HepG2 (cell line): ENCODE measurements around the gene ZFP36. TPM values are rescaled to one million over a fixed set of nuclear protein-coding genes. Genes with fewer than 3 reads are reported as not detected.

Source experiments
- ATF3 ChIP-seq: sonication (generic); formaldehyde crosslinking; IDR thresholded peaks from 2 replicates; pipeline ENCODE4 v1.4.0; 2020; ENCODE audit warnings: missing genetic modification reagents
- CHCHD3 ChIP-seq: sonication (generic); formaldehyde crosslinking; IDR thresholded peaks from 2 replicates; pipeline ENCODE4 v1.8.0; 2022; ENCODE audit warnings: mild to moderate bottlenecking, missing genetic modification reagents, moderate library complexity
- FOXA1 ChIP-seq, 2 experiments: fragments of 450-650 bp in 1 of 2; sonication (generic) in 1 of 2; formaldehyde crosslinking in 1 of 2; IDR thresholded peaks; 2 replicates each; pipeline versions ENCODE4 v1.4.0 to v1.6.1; 2016 to 2020; ENCODE audit warnings: missing genetic modification reagents in 1 of 2
- GTF3A ChIP-seq: sonication (generic); formaldehyde crosslinking; conservative IDR thresholded peaks from 2 replicates; pipeline ENCODE4 v1.4.0; 2020; ENCODE audit warnings: mild to moderate bottlenecking, missing genetic modification reagents
- HNRNPK ChIP-seq: fragments of 200-400 bp; formaldehyde crosslinking; IDR thresholded peaks from 2 replicates; pipeline ENCODE4 v1.6.1; 2018; ENCODE audit warnings: low read length, low read depth, moderate library complexity, mild to moderate bottlenecking; ENCODE audit not compliant: poor library complexity, severe bottlenecking
- HOXA3 ChIP-seq: sonication (generic); formaldehyde crosslinking; IDR thresholded peaks from 2 replicates; pipeline ENCODE4 v1.5.0; 2020; ENCODE audit warnings: missing genetic modification reagents
- NFKBIZ ChIP-seq: IDR thresholded peaks from 2 replicates; pipeline ENCODE4 v1.6.1; 2018; ENCODE audit warnings: missing genetic modification reagents, missing compliant biosample characterization
- REST ChIP-seq, 2 experiments: IDR thresholded peaks; 2 replicates each; pipeline ENCODE4 v1.6.1; 2011 to 2012; ENCODE audit warnings: low read length in 2 of 2, borderline replicate concordance in 1 of 2, low read depth in 1 of 2, mild to moderate bottlenecking in 1 of 2, moderate library complexity in 1 of 2
- XRCC5 ChIP-seq: fragments of 200-400 bp; formaldehyde crosslinking; optimal IDR thresholded peaks from 2 replicates; pipeline ENCODE3; 2017; ENCODE audit warnings: mild to moderate bottlenecking, low read length
- YEATS4 ChIP-seq: sonication (generic); formaldehyde crosslinking; IDR thresholded peaks from 2 replicates; pipeline ENCODE4 v1.4.0; 2020; ENCODE audit warnings: missing genetic modification reagents, borderline replicate concordance
- ZBTB43 ChIP-seq: sonication (generic); formaldehyde crosslinking; conservative IDR thresholded peaks from 2 replicates; pipeline ENCODE4 v1.4.0; 2020; ENCODE audit warnings: missing genetic modification reagents
- ZBTB7A ChIP-seq: sonication (generic); formaldehyde crosslinking; IDR thresholded peaks from 2 replicates; pipeline ENCODE4 v1.8.0; 2022; ENCODE audit warnings: mild to moderate bottlenecking, missing genetic modification reagents
- ZHX1 ChIP-seq: sonication (generic); formaldehyde crosslinking; IDR thresholded peaks from 2 replicates; pipeline ENCODE4 v1.8.1; 2022; ENCODE audit warnings: low read depth, mild to moderate bottlenecking, missing genetic modification reagents
- ZNF160 ChIP-seq: sonication (generic); formaldehyde crosslinking; IDR thresholded peaks from 2 replicates; pipeline ENCODE4 v1.8.0; 2022; ENCODE audit warnings: mild to moderate bottlenecking, inconsistent platforms, missing genetic modification reagents
- ZNF326 ChIP-seq: sonication (generic); formaldehyde crosslinking; IDR thresholded peaks from 2 replicates; pipeline ENCODE4 v1.4.0; 2020; ENCODE audit warnings: missing genetic modification reagents, borderline replicate concordance
- ZNF543 ChIP-seq: sonication (generic); formaldehyde crosslinking; IDR thresholded peaks from 2 replicates; pipeline ENCODE4 v1.4.0; 2020; ENCODE audit warnings: mild to moderate bottlenecking, missing genetic modification reagents
- ZNF768 ChIP-seq: sonication (generic); formaldehyde crosslinking; IDR thresholded peaks from 2 replicates; pipeline ENCODE4 v1.4.0; 2020; ENCODE audit warnings: missing genetic modification reagents
- ZNF773 ChIP-seq: sonication (generic); formaldehyde crosslinking; IDR thresholded peaks from 2 replicates; pipeline ENCODE4 v1.4.0; 2020; ENCODE audit warnings: missing genetic modification reagents, borderline replicate concordance
- ZSCAN22 ChIP-seq: sonication (generic); formaldehyde crosslinking; IDR thresholded peaks from 2 replicates; pipeline ENCODE4 v1.4.0; 2020; ENCODE audit warnings: mild to moderate bottlenecking, missing genetic modification reagents
- polyA plus RNA-seq, 8 experiments: library from polyadenylated mRNA; depleted of rRNA in 3 of 8; stranded (reverse) in 7 of 8; unstranded in 1 of 8; fragments of >200 nt; fragmentation: Illumina TruSeq in 4 of 8; extraction: Trizol in 4 of 8; gene quantifications; 2 replicates each; pipeline versions ENCODE4 v1.2.1 to v1.2.3, GENCODE V29; 2011 to 2016; ENCODE audit warnings: low read depth in 4 of 8, missing spikeins in 1 of 8, mixed read lengths in 1 of 8; ENCODE audit not compliant: insufficient read depth in 1 of 8
- total RNA-seq, 5 experiments: library from RNA; depleted of rRNA; stranded (reverse); fragments of >200 nt; fragmentation: Illumina TruSeq; extraction: Trizol; gene quantifications; 2 replicates each; pipeline ENCODE4 v1.2.3, GENCODE V29; 2016; ENCODE audit warnings: low read depth in 1 of 5

ZFP36 gene
- total and polyA plus RNA-seq, 2 of the 13 experiments (the other 11 are each of a cell fraction or from before 2014, with no cell fraction given), result 1.4 to 1.7 TPM

- TF ChIP-seq ZBTB43, result peak; percentile 58; the same call in 1 of the 2 replicates
- TF ChIP-seq ZNF160 (CRISPR knock-in tag), result 0 out of 2 replicates have a peak, but pooled peaks have one; percentile 7
- TF ChIP-seq ZHX1, result peak; percentile 29; the same call in 1 of the 2 replicates
- no peak for TF ChIP-seq FOXA1 (IDR thresholded peaks at IDR 0.05)
- peak; percentile 67 for TF ChIP-seq FOXA1 (CRISPR knock-in tag; IDR thresholded peaks at IDR 0.05)
- peak; percentile 10; the same call in 1 of the 2 replicates for TF ChIP-seq ZNF768
- TF ChIP-seq NFKBIZ, result no peak
- TF ChIP-seq XRCC5, result peak; percentile 5
- TF ChIP-seq ZNF326, result 0 out of 2 replicates have a peak, but pooled peaks have one; percentile 54
- TF ChIP-seq HOXA3 (CRISPR knock-in tag), result peak; percentile 73
- 0 out of 2 replicates have a peak, but pooled peaks have one; percentile 23 for TF ChIP-seq ATF3 (CRISPR knock-in tag)
- TF ChIP-seq HNRNPK, result peak; percentile 80
- 0 out of 2 replicates have a peak, but pooled peaks have one; percentile 12 for TF ChIP-seq ZBTB7A (CRISPR knock-in tag)
- TF ChIP-seq YEATS4, result 0 out of 2 replicates have a peak, but pooled peaks have one; percentile 30
- no peak for TF ChIP-seq REST (IDR thresholded peaks at IDR 0.05; ENCODE audit: borderline replicate concordance in 1 of 2, low read depth in 1 of 2, low read length in 2 of 2)
- peak; percentile 17; the same call in 1 of the 2 replicates for TF ChIP-seq CHCHD3
- TF ChIP-seq ZSCAN22, result 0 out of 2 replicates have a peak, but pooled peaks have one; percentile 40
- TF ChIP-seq ZNF773 (CRISPR knock-in tag), result 0 out of 2 replicates have a peak, but pooled peaks have one; percentile 50
- TF ChIP-seq ZNF543 (CRISPR knock-in tag), result no peak
- TF ChIP-seq GTF3A (CRISPR knock-in tag), result no peak
Observed at GRCh38 chr19:39402346-39403300, 4.0 kb upstream of the ZFP36 start (continued).
